IPS DF 4.7 (cell line): Measurements from ENCODE around the gene SEC24B.
"Not testable (repeated sequence)": the region's sequence is repeated elsewhere in the genome, so short reads cannot be mapped to it uniquely, and the experiment has no call there.

ENCODE experiments used
- DNase-seq: peaks from one replicate; pipeline ENCODE4 v3.0.0-alpha.2; 2013; ENCODE audit warnings: low spot score; ENCODE audit errors: extremely low read depth

Gene SEC24B

GRCh38 chr4:109506890-109507289 is 73.3 kb downstream of the SEC24B start:
- no peak for DNase-seq

GRCh38 chr4:109510687-109511086 is 77.1 kb downstream of the SEC24B start:
- no peak for DNase-seq

- no peak for DNase-seq
These were observed 77.8 kb downstream of the SEC24B start for GRCh38 chr4:109511414-109511813.

GRCh38 chr4:109513368-109513767 is 79.8 kb downstream of the SEC24B start:
- DNase-seq = not testable (repeated sequence)

- no peak for DNase-seq
These were observed 98.6 kb downstream of the SEC24B start for GRCh38 chr4:109532182-109532581.

GRCh38 chr4:109545401-109545800 is 111.8 kb downstream of the SEC24B start:
- DNase-seq = no peak

- DNase-seq = no peak
These were observed 113.8 kb downstream of the SEC24B start for GRCh38 chr4:109547394-109547793.

- no peak for DNase-seq
These were observed 115.0 kb downstream of the SEC24B start for GRCh38 chr4:109548655-109549054.

- no peak for DNase-seq
These were observed 118.6 kb downstream of the SEC24B start for GRCh38 chr4:109552237-109552636.

GRCh38 chr4:109553130-109553529 is 119.5 kb downstream of the SEC24B start:
- no peak for DNase-seq

- DNase-seq = no peak
These were observed 121.4 kb downstream of the SEC24B start for GRCh38 chr4:109554971-109555370.

GRCh38 chr4:109557433-109557832 is 123.8 kb downstream of the SEC24B start:
- no peak for DNase-seq

GRCh38 chr4:109558095-109558494 is 124.5 kb downstream of the SEC24B start:
- not testable (repeated sequence) for DNase-seq

GRCh38 chr4:109559625-109559982 is 126.0 kb downstream of the SEC24B start:
- DNase-seq = no peak

- no peak for DNase-seq
These were observed 126.5 kb downstream of the SEC24B start, which contains the start of gene MCUB for GRCh38 chr4:109559983-109560686. Gene MCUB (plus strand): TSS chr4:109560246. CDS start chr4:109560338, 92 bp downstream.

GRCh38 chr4:109560687-109561461 is 127.3 kb downstream of the SEC24B start:
- DNase-seq = no peak

GRCh38 chr4:109562457-109563239 is 129.0 kb downstream of the SEC24B start:
- DNase-seq = no peak

- DNase-seq = no peak
These were observed 137.9 kb downstream of the SEC24B start for GRCh38 chr4:109571494-109571893.

GRCh38 chr4:109572154-109572553 is 138.5 kb downstream of the SEC24B start:
- DNase-seq = no peak

GRCh38 chr4:109574443-109574850 is 140.8 kb downstream of the SEC24B start:
- DNase-seq = no peak

- no peak for DNase-seq
These were observed 141.6 kb downstream of the SEC24B start for GRCh38 chr4:109574931-109575804.
